Daoy (cell line): Measurements from ENCODE around the gene MYRF. TPM values are rescaled to one million over a fixed set of nuclear protein-coding genes. Genes with fewer than 3 reads are reported as not detected.

Experiments
- DNase-seq: peaks from one replicate; pipeline ENCODE4 v3.0.0-alpha.2; 2015; ENCODE audit warnings: low read depth
- total RNA-seq: library from RNA; depleted of rRNA; stranded (reverse); fragments of >200 nt; shearing (Covaris generic); gene quantifications from 2 replicates; pipeline ENCODE4 v1.2.3, GENCODE V29; 2014

MYRF gene
- total RNA-seq, 1 experiment from 2014 or later, result 2.1 TPM

GRCh38 chr11:61793083-61793828 lies 40.8 kb downstream of the MYRF start:
- peak; percentile 28 for DNase-seq

DNA sequence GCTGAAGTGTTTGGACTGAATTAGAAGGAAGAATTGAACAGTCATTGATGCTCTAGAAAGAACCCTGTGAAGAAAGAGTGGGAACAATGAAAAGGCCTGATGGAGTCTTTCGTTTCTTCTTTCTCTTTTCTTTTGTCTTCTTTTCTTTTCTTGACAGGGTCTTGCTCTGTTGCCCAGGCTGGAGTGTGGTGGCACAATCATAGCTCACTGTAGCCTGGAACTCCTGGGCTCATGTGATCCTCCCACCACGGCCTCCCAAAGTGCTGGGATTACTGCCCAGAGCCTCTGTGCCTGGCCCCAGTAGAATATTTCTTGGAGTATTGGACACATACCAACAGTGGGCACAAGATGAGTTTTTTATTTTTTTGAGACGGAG lies 41.4 kb downstream of the MYRF start:
- DNase-seq, result no peak

GRCh38 chr11:61794579-61794978 lies 42.1 kb downstream of the MYRF start:
- no peak for DNase-seq

GRCh38 chr11:61795459-61795858 lies 43.0 kb downstream of the MYRF start:
- DNase-seq, result no peak

DNA sequence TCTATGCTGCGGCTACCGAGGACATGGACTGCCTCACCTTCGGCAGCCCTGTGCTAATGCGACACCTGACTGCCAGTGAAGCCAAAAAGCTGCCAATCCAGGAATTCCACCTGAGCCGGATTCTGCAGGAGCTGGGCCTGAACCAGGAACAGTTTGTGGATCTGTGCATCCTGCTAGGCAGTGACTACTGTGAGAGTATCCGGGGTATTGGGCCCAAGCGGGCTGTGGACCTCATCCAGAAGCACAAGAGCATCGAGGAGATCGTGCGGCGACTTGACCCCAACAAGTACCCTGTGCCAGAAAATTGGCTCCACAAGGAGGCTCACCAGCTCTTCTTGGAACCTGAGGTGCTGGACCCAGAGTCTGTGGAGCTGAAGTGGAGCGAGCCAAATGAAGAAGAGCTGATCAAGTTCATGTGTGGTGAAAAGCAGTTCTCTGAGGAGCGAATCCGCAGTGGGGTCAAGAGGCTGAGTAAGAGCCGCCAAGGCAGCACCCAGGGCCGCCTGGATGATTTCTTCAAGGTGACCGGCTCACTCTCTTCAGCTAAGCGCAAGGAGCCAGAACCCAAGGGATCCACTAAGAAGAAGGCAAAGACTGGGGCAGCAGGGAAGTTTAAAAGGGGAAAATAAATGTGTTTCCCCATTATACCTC lies 43.6 kb downstream of the MYRF start:
- no peak for DNase-seq

GRCh38 chr11:61797263-61797944 lies 45.0 kb downstream of the MYRF start:
- DNase-seq, result peak; percentile 69

- DNase-seq, result no peak
These were observed 47.3 kb downstream of the MYRF start for GRCh38 chr11:61799665-61800284.

DNA sequence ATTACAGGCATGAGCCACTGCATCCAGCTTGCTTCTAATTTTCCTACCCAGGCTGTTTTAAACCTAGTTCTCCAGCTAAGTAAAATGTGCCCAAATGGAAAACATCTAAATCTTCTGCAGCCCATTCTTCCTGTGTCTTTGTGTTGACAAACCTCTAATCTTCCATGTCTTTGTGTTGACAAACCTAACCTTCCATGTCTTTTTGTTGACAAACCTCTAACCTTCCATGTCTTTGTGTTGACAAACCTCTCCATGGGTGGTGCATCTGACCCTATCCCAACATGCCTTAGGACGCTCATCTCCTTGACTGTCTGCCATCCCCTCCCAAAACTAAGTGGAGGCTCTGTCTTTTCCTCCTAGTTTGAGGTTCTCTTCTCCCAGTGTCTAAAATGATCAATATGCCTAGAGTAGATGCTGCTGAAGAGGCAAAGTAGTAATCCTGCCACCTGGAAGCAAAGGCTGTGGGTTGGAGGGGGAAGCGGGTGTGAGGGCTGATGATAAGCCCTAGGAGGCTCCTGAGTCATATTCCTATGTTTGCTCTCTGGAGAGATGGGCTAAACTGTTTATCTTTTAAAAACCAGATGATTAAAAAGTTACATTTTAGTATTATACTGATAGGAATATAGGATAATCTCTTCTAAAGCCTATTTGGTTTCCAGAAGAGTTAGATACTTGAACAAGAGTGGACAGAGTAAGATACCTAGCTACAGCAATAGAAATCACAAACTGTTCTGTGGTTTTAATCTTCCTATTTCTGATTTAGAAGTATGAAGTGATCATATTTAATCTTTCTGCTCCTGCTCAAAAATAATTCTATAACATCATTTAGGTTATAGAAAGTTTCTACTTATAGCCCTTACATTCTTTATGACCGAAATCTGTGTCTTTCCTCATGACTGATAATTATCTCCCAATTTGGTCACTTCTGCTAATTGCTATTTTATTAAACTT lies 48.2 kb downstream of the MYRF start:
- DNase-seq, result no peak

DNA sequence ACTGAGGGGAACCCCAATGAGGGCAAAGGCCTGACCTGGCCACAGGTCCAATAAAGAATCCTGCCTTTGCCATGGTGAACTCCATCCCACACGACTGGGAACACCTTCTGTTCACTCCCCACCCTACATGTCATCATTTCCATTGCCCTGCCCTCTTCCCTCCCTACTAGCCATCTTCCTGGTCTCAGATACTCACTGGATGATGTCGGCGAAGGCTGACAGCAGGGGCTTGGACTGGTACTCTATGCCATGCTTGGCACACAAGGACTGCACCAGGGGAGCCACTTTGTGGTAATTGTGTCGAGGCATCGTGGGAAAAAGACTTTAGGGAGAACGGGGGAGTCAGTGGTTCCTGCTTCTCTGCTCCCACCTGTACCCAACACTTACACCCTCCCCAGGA lies 50.2 kb downstream of the MYRF start:
- no peak for DNase-seq

DNA sequence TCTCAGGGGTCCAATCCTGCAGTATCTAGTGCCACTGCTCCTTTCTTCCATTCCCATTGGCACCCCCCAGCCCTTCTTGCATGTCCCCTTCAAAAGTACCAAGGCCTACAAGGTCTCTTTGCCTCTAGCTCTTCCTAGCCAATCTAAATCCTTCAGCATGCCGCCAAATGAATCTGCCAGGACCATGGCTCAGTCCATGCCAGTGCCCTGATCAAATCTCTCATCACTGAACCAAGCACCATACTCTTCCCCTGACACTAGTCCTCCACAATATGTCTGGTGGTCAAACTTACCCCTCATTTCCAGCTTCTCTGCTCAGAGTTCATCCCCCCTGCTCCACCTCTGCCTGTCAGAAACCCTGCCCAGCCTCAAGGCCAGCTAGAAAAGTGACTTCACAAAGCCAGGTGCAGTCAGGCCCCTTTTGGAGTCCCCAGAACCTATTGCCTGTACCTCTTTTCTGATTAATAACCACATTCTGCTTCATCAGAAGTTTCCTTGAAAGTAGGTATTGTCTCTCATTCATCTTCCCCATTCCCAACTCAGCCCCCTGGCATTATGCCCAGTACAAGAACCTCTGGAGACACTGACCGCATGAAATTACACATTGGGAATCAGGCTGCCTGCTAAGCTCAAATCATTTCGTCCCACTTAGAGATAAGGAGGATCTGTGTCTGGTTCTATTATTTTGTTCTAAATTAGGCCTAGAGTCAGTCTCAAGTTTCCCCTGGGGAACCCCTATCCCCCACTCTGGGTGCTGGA lies 51.6 kb downstream of the MYRF start:
- no peak for DNase-seq

GRCh38 chr11:61805146-61805545 lies 52.7 kb downstream of the MYRF start:
- DNase-seq, result no peak

DNA sequence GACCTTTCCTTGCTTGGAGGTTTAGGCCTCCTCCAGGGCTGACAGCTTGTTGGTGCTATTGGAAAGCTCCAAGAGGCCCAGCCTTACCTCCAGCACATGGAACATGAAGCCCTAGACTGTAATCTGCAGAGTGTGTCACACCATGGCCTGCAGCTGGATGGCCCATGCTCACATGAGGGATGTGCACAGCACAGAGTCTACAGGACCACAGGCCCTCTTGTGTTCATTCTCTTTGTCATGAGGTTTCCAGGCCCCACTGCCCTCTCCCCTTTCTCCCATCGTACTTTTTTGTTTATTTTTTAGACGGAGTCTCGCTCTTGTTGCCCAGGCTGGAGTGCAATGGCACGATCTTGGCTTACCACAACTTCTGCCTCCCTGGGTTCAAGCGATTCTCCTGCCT lies 54.3 kb downstream of the MYRF start:
- DNase-seq, result no peak

- DNase-seq, result no peak
These were observed 58.3 kb downstream of the MYRF start for GRCh38 chr11:61810671-61811175.

- DNase-seq, result no peak
These were observed 59.4 kb downstream of the MYRF start for GRCh38 chr11:61811831-61812230.

DNA sequence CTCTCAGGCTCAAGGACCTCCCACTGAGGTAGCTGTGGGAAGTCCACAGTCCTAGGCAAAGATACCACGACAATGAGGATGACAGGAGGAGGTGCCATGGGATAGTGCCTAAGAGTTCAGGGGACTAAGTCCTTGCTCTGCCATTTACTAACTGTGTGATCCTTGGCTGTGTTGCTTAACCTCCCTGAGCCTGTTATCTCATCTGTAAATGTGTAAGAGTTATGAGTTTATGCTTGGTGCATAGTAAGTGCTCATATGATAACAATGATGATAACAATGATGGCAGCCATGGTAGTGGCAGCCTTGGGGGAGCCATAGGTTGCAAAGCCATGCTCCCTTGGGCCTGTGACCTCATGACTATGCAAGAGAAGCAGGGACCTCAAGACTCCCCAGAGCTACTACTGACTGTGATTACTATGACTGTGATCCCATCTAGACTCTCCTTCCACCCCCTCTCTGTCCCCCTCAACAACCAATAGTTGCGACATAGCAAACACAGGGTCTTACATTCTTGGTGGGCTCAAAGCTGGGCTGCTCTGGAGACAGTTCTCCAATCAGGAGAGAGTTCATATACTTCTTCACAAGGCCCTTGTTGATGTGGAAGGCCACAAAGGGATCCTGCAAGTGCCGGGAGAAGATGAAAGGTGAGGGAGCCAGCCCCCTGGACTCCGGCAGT lies 60.4 kb downstream of the MYRF start:
- no peak for DNase-seq

DNA sequence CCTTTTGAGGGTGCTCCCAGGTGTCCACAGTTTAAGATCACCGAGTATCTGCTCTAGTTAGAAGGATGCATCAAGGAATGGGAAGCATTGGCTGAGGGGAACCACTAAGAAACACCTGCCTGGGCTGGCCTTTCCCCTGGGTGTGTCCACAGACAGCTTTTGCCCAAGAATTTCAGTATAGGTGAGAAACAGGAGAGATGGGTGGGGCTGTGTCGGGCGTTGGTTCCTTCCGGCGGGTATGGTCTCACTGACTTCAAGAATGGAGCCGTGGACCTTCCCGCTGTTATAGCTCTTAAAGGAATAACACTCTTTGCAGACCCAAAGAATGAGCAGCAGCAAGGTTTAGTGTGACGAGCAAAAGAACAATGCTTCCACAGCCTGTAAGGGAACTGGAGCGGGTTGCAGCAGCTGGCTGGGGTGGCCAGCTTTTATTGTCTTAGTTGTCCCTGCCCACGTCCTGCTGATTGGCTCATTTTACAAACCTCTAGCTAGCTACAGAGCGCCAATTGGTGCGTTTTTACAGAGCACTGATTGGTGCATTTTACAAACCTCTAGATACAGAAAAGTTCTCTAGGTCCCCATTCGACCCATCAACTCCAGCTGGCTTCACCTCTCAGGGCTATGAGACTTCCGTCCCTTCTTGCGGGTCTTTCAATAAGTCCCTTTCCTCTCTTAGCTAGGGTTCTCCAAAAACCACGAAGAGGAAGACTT lies 62.0 kb downstream of the MYRF start:
- peak; percentile 14 for DNase-seq

DNA sequence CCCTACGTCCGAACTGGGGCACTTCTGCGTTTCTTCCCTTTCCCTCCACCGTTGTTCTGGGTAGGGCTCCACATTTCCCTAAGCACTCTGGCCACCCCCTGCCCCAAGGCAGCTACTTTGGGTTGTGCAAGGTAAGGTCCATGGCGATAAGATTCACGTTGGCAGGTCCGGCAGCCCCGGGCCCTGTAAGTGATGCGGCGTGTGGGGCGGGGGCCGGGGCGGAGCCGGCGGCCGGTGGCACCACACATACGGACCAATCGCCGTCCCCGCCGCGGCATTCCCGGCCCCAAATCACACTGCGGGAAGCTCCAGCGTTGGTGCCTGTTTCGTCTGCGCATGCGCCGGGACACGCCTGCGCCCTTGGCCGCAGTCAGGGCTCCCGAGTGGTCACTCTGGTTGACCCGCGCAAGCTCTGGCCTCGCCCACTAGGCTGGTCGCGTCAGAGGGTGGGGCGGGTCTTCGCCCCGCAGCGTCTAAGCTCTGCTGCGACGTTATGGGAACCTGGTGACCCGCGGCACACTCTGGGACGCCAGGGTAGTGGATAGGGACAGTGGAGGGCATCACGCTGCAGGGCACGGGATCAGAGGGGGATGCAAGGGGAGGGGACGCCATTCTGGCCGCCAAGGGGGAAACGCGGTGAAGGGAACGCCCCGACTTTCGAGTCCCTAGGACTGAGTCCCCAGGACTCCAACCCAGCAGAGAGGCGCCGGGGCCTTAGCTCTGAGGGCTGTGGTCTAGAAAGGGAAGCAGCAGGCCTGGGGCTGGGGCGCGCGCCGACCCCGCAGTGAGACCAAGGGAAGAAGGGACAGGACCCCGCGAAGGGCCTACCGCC lies 62.7 kb downstream of the MYRF start:
- DNase-seq, result peak; percentile 91
